ENCODE data around the gene XPNPEP3. TPM values are rescaled to one million over a fixed set of nuclear protein-coding genes. Genes with fewer than 3 reads are reported as not detected.
"Not testable (repeated sequence)": the region's sequence is repeated elsewhere in the genome, so short reads cannot be mapped to it uniquely, and the experiment has no call there.

The XPNPEP3 gene
- total and polyA plus RNA-seq, 2 donors from 2014 or later = 4.6 to 22.5 TPM

GRCh38 chr22:40867109-40867508 lies 10.2 kb downstream of the XPNPEP3 start:
- H3K27me3 ChIP-seq (ENCODE audit: control insufficient read depth, insufficient read depth, low read length) = no peaks in the 10 kb centered on the region
- DNase-seq = no peak
- no peak overlapping the region for H3K4me3 ChIP-seq (ENCODE audit: low read length in 3 of 3)
- no peak for TF ChIP-seq CTCF (IDR thresholded peaks at IDR 0.05; ENCODE audit: borderline replicate concordance, extremely low read depth, insufficient read depth)
- no peak overlapping the region for H3K9ac ChIP-seq (ENCODE audit: low read length in 3 of 3)
- no peak overlapping the region for H3K27ac ChIP-seq (ENCODE audit: low read depth in 2 of 2, low read length in 2 of 2)
- no peaks in the 10 kb centered on the region for H3K4me1 ChIP-seq (ENCODE audit: control insufficient read depth in 2 of 3, insufficient read depth in 2 of 3, low read depth in 1 of 3, low read length in 3 of 3)
- FAIRE-seq = no peak
- intact Hi-C loops (cut with DNase I) = no loop called here
- no peaks in the 10 kb centered on the region for H3K9me3 ChIP-seq (ENCODE audit: control insufficient read depth in 2 of 3, insufficient read depth in 1 of 3, low read length in 3 of 3)
- H3K36me3 ChIP-seq (ENCODE audit: control insufficient read depth in 2 of 3, insufficient read depth in 3 of 3, low read length in 3 of 3) = peaks cover 0 to 11% (median under 1%) of the 10 kb centered on the region in 3 donors

- intact Hi-C loops (cut with DNase I); FAIRE-seq; H3K4me3 ChIP-seq (ENCODE audit: low read length in 3 of 3); H3K27me3 ChIP-seq (ENCODE audit: control insufficient read depth, insufficient read depth, low read length); H3K9me3 ChIP-seq (ENCODE audit: control insufficient read depth in 2 of 3, insufficient read depth in 1 of 3, low read length in 3 of 3); DNase-seq; H3K27ac ChIP-seq (ENCODE audit: low read depth in 2 of 2, low read length in 2 of 2); H3K9ac ChIP-seq (ENCODE audit: low read length in 3 of 3); H3K4me1 ChIP-seq (ENCODE audit: control insufficient read depth in 2 of 3, insufficient read depth in 2 of 3, low read depth in 1 of 3, low read length in 3 of 3): not testable (repeated sequence)
- peaks cover 0 to 11% (median 2%) of the 10 kb centered on the region in 3 donors for H3K36me3 ChIP-seq (ENCODE audit: control insufficient read depth in 2 of 3, insufficient read depth in 3 of 3, low read length in 3 of 3)
Observed at GRCh38 chr22:40868379-40868778, 11.4 kb downstream of the XPNPEP3 start.

DNA sequence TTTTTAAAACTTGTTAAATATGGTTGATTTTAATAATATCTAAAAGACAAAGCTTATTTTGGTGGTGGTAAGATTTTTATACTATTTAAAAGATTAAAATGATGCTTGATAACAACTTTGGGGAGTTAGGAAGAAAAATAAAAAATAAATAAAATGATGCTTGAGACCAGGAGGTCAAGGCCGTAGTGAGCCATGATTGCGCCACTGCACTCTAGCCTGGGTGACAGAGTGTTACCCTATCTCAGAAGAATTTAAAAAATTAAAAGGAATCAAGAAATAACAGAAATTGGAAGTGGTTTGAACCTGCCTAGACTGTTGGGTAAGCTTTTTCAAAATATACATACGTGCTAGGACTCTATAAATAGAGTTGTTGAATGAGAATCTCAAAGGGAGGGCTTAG lies 17.1 kb downstream of the XPNPEP3 start:
- no peak for FAIRE-seq
- TF ChIP-seq CTCF (IDR thresholded peaks at IDR 0.05; ENCODE audit: borderline replicate concordance, extremely low read depth, insufficient read depth) = no peak
- no peak for DNase-seq
- H3K4me1 ChIP-seq (ENCODE audit: control insufficient read depth in 2 of 3, insufficient read depth in 2 of 3, low read depth in 1 of 3, low read length in 3 of 3) = no peaks in the 10 kb centered on the region
- no peaks in the 10 kb centered on the region for H3K27me3 ChIP-seq (ENCODE audit: control insufficient read depth, insufficient read depth, low read length)
- intact Hi-C loops (cut with DNase I) = no loop called here
- H3K36me3 ChIP-seq (ENCODE audit: control insufficient read depth in 2 of 3, insufficient read depth in 3 of 3, low read length in 3 of 3) = peaks cover 2 to 11% (median 2%) of the 10 kb centered on the region in 3 donors
- no peak overlapping the region for H3K4me3 ChIP-seq (ENCODE audit: low read length in 3 of 3)
- H3K27ac ChIP-seq (ENCODE audit: low read depth in 2 of 2, low read length in 2 of 2) = no peak overlapping the region
- no peaks in the 10 kb centered on the region for H3K9me3 ChIP-seq (ENCODE audit: control insufficient read depth in 2 of 3, insufficient read depth in 1 of 3, low read length in 3 of 3)
- H3K9ac ChIP-seq (ENCODE audit: low read length in 3 of 3) = no peak overlapping the region

- no peaks in the 10 kb centered on the region for H3K27me3 ChIP-seq (ENCODE audit: control insufficient read depth, insufficient read depth, low read length)
- DNase-seq = no peak
- intact Hi-C loops (cut with DNase I) = no loop called here
- H3K9me3 ChIP-seq (ENCODE audit: control insufficient read depth in 2 of 3, insufficient read depth in 1 of 3, low read length in 3 of 3) = no peaks in the 10 kb centered on the region
- H3K4me1 ChIP-seq (ENCODE audit: control insufficient read depth in 2 of 3, insufficient read depth in 2 of 3, low read depth in 1 of 3, low read length in 3 of 3) = no peaks in the 10 kb centered on the region
- H3K27ac ChIP-seq (ENCODE audit: low read depth in 2 of 2, low read length in 2 of 2) = no peak overlapping the region
- FAIRE-seq = no peak
- H3K4me3 ChIP-seq (ENCODE audit: low read length in 3 of 3) = no peak overlapping the region
- no peak for TF ChIP-seq CTCF (IDR thresholded peaks at IDR 0.05; ENCODE audit: borderline replicate concordance, extremely low read depth, insufficient read depth)
- peaks cover 2 to 6% (median 2%) of the 10 kb centered on the region in 3 donors for H3K36me3 ChIP-seq (ENCODE audit: control insufficient read depth in 2 of 3, insufficient read depth in 3 of 3, low read length in 3 of 3)
- no peak overlapping the region for H3K9ac ChIP-seq (ENCODE audit: low read length in 3 of 3)
Observed at GRCh38 chr22:40875111-40875510, 18.2 kb downstream of the XPNPEP3 start.

All from kidney (tissue), 14 donors.